K562 (cell line): ENCODE measurements around the gene TMEM120A. TPM values are rescaled to one million over a fixed set of nuclear protein-coding genes. Genes with fewer than 3 reads are reported as not detected.

Experiments
- BCOR ChIP-seq: fragments of 450-650 bp; IDR thresholded peaks from 2 replicates; pipeline ENCODE4 v1.6.1; 2016
- DPF2 ChIP-seq: fragments of 450-650 bp; IDR thresholded peaks from 2 replicates; pipeline ENCODE4 v1.6.1; 2016
- ETV5 ChIP-seq: sonication (generic); formaldehyde crosslinking; IDR thresholded peaks from 2 replicates; pipeline ENCODE4 v1.4.0; 2020; ENCODE audit warnings: low read depth, mild to moderate bottlenecking, missing genetic modification reagents
- FOSL1 ChIP-seq: fragments of 200-800 bp; sonication (Bioruptor generic); conservative IDR thresholded peaks from 2 replicates; pipeline ENCODE4 v1.6.1; 2016; ENCODE audit warnings: missing genetic modification characterization, missing compliant biosample characterization
- JUN ChIP-seq, 2 experiments: sonication (generic) in 1 of 2; formaldehyde crosslinking in 1 of 2; IDR thresholded peaks; 2 replicates each; pipeline versions ENCODE4 v1.6.1 to v1.8.0; 2012 to 2022; ENCODE audit warnings: borderline replicate concordance in 2 of 2, mild to moderate bottlenecking in 2 of 2, improper control_type of control experiment in 1 of 2, low read depth in 1 of 2, low read length in 1 of 2, missing genetic modification reagents in 1 of 2
- JUND ChIP-seq, 2 experiments: IDR thresholded peaks; 2 replicates in 1 of 2; 3 replicates in 1 of 2; pipeline ENCODE4 v1.6.1; 2011; ENCODE audit warnings: borderline replicate concordance in 2 of 2, low read depth in 2 of 2, low read length in 2 of 2, improper control_type of control experiment in 1 of 2, missing biosample characterization in 1 of 2, missing genetic modification characterization in 1 of 2, missing genetic modification reagents in 1 of 2
- NCOA2 ChIP-seq, 2 experiments: fragments of 450-650 bp; IDR thresholded peaks; 2 replicates each; pipeline ENCODE4 v1.6.1; 2018; ENCODE audit warnings: mild to moderate bottlenecking in 2 of 2, moderate library complexity in 1 of 2; ENCODE audit not compliant: partially characterized antibody in 2 of 2
- NFATC3 ChIP-seq: fragments of 450-650 bp; IDR thresholded peaks from 2 replicates; pipeline ENCODE4 v1.6.1; 2017; ENCODE audit warnings: mild to moderate bottlenecking
- PPARD ChIP-seq: fragments of 250-450 bp; sonication (Bioruptor Pico); IDR thresholded peaks from 2 replicates; pipeline ENCODE4 v1.8.0; 2022; ENCODE audit warnings: inconsistent platforms, mild to moderate bottlenecking, moderate library complexity
- TGIF2 ChIP-seq: sonication (generic); formaldehyde crosslinking; IDR thresholded peaks from 2 replicates; pipeline ENCODE4 v1.8.1; 2022; ENCODE audit warnings: mild to moderate bottlenecking, missing genetic modification reagents, moderate library complexity
- ZNF253 ChIP-seq: fragments of 250-450 bp; sonication (Bioruptor Pico); conservative IDR thresholded peaks from 2 replicates; pipeline ENCODE4 v1.6.1; 2021; ENCODE audit warnings: mild to moderate bottlenecking
- ZNF431 ChIP-seq: sonication (generic); formaldehyde crosslinking; IDR thresholded peaks from 2 replicates; pipeline ENCODE4 v1.8.0; 2022; ENCODE audit warnings: mild to moderate bottlenecking, missing genetic modification reagents
- ZNF589 ChIP-seq: fragments of 200-800 bp; sonication (Bioruptor generic); IDR thresholded peaks from 2 replicates; pipeline ENCODE4 v1.6.1; 2016; ENCODE audit warnings: low read depth, missing genetic modification characterization, missing compliant biosample characterization
- ZNF695 ChIP-seq: fragments of 450-650 bp; formaldehyde crosslinking; IDR thresholded peaks from 2 replicates; pipeline ENCODE4 v1.4.0; 2020; ENCODE audit warnings: mild to moderate bottlenecking, moderate library complexity
- polyA plus RNA-seq, 8 experiments: library from polyadenylated mRNA; depleted of rRNA in 4 of 8; stranded (reverse) in 5 of 8; unstranded in 3 of 8; fragments of >200 nt; fragmentation: Nextera tagmentation in 2 of 8; fragmentation: Illumina TruSeq in 1 of 8; extraction: Ambion mirVana in 2 of 8; extraction: Trizol in 1 of 8; gene quantifications; 2 replicates each; pipeline versions ENCODE4 v1.2.1 to v1.2.3, GENCODE V29; 2011 to 2014; ENCODE audit warnings: inconsistent platforms in 1 of 8, missing spikeins in 1 of 8
- total RNA-seq, 7 experiments: library from RNA; depleted of rRNA in 6 of 7; stranded (reverse); fragments of >200 nt in 6 of 7; fragmentation: Illumina TruSeq in 2 of 7; extraction: Trizol in 2 of 7; gene quantifications; 2 replicates each; pipeline versions ENCODE4 v1.2.1 to v1.2.3, GENCODE V29; 2011 to 2021; ENCODE audit warnings: low replicate concordance in 1 of 7
- TF ChIP-seq, protein P1 (sequence below), 2 experiments: fragments of 450-650 bp; IDR thresholded peaks; 2 replicates each; pipeline ENCODE4 v1.6.1; 2016; ENCODE audit warnings: mild to moderate bottlenecking in 2 of 2, borderline replicate concordance in 1 of 2, low read depth in 1 of 2, moderate library complexity in 1 of 2
- TF ChIP-seq, protein P2 (sequence below), 2 experiments: IDR thresholded peaks; 2 replicates each; pipeline ENCODE4 v1.6.1; 2011; ENCODE audit warnings: borderline replicate concordance in 1 of 2, control low read depth in 1 of 2, low read depth in 1 of 2, low read length in 1 of 2, mild to moderate bottlenecking in 1 of 2, mixed read lengths in 1 of 2, moderate library complexity in 1 of 2; ENCODE audit not compliant: insufficient read depth in 1 of 2, insufficient read length in 1 of 2, poor library complexity in 1 of 2, severe bottlenecking in 1 of 2; ENCODE audit errors: extremely low read depth in 1 of 2
- TF ChIP-seq, protein P3 (sequence below): sonication (generic); formaldehyde crosslinking; IDR thresholded peaks from 2 replicates; pipeline ENCODE4 v1.5.0; 2020; ENCODE audit warnings: missing genetic modification reagents

TMEM120A gene
- total and polyA plus RNA-seq, 9 of the 15 experiments (the other 6 are each of a cell fraction or from before 2014, with no cell fraction given) = 2.3 to 90.2 (median 22.9) TPM

DNA sequence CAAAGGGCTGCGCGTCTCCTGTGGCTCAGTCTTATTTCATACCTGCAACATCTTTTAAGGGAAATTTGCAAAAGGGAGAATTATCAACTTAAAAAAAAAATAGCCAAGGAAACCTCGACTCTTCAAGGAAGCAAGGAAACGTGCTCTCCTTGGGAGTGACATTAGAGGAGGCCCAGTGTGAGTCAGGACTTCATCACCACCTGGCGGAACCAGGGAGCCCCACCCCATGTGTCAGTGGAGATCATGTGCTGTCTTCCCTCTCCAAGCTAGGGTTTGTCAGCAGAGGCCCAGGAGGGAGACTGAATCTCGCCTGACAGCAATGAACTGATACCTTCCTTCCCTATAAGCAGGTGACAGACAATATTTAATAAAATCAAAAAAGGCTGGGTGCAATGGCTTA lies 50.5 kb downstream of the TMEM120A start (continued):
- TF ChIP-seq, protein P1, sequence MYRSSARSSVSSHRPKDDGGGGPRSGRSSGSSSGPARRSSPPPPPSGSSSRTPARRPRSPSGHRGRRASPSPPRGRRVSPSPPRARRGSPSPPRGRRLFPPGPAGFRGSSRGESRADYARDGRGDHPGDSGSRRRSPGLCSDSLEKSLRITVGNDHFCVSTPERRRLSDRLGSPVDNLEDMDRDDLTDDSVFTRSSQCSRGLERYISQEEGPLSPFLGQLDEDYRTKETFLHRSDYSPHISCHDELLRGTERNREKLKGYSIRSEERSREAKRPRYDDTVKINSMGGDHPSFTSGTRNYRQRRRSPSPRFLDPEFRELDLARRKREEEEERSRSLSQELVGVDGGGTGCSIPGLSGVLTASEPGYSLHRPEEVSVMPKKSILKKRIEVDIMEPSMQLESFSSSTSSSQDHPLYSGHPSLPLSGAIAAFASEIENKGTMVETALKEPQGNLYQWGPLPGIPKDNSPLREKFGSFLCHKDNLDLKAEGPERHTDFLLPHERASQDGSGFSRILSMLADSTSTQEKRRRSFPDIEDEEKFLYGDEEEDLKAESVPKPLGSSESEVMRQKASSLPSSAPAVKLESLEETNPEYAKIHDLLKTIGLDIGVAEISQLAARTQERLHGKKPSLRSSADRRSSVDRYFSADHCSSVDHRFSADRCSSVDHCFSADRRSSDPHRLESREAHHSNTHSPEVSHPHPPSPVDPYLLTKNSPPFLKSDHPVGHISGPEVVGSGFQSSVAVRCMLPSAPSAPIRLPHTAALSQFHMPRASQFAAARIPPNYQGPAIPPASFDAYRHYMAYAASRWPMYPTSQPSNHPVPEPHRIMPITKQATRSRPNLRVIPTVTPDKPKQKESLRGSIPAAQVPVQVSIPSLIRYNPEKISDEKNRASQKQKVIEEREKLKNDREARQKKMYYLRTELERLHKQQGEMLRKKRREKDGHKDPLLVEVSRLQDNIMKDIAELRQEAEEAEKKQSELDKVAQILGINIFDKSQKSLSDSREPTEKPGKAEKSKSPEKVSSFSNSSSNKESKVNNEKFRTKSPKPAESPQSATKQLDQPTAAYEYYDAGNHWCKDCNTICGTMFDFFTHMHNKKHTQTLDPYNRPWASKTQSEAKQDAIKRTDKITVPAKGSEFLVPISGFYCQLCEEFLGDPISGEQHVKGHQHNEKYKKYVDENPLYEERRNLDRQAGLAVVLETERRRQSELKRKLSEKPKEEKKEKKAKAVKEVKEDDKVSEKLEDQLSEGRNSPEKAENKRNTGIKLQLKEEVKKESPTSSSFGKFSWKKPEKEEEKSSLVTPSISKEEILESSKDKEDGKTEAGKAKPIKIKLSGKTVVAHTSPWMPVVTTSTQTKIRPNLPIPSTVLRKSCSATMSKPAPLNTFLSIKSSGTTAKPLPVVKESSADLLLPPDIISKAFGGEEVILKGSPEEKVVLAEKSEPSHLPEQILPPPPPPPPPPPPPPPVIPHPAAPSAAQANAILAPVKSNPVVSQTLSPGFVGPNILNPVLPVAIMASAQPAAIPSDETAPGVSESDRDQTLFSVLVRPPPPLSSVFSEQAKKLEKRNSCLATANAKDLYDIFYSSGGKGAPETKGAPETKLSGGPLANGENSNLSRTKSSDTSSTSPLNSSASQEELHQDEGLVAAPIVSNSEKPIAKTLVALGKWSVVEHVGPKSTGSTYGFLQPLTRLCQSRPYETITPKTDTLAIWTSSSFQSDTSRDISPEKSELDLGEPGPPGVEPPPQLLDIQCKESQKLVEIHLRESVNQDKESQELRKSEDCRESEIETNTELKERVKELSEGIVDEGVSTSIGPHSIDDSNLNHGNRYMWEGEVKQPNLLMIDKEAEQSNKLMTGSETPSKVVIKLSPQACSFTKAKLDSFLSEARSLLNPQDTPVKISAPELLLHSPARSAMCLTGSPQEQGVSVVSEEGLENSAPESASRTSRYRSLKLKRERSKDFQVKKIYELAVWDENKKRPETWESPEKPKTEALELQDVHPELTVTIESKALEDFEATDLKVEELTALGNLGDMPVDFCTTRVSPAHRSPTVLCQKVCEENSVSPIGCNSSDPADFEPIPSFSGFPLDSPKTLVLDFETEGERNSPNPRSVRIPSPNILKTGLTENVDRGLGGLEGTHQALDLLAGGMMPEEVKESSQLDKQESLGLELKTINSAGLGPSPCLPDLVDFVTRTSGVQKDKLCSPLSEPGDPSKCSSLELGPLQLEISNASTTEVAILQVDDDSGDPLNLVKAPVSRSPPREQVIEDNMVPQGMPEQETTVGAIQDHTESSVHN (IDR thresholded peaks at IDR 0.05; ENCODE audit: borderline replicate concordance in 1 of 2, low read depth in 1 of 2) = peak in 1 of 2 experiments; percentile 35; a peak in 1 of 4 replicates
- TF ChIP-seq JUND (IDR thresholded peaks at IDR 0.05; ENCODE audit: borderline replicate concordance, low read depth, low read length) (peak; percentile 44; the same call in 1 of the 2 replicates), JUND (tag; IDR thresholded peaks at IDR 0.05; ENCODE audit: borderline replicate concordance, low read depth, low read length) (no peak), ZNF589 (CRISPR knock-in tag) (no peak), BCOR (no peak), ZNF695 (no peak), ZNF431 (CRISPR knock-in tag) (no peak), NCOA2 (IDR thresholded peaks at IDR 0.05; ENCODE audit: partially characterized antibody in 2 of 2) (no peak), JUN (IDR thresholded peaks at IDR 0.05; ENCODE audit: borderline replicate concordance, low read depth, low read length) (peak; percentile 68; the same call in 1 of the 2 replicates), JUN (CRISPR knock-in tag; IDR thresholded peaks at IDR 0.05; ENCODE audit: borderline replicate concordance) (no peak), TGIF2 (no peak), ZNF253 (CRISPR knock-in tag) (no peak), FOSL1 (peak; percentile 88), ETV5 (CRISPR knock-in tag) (no peak), NFATC3 (no peak), DPF2 (peak; percentile 28; the same call in 1 of the 2 replicates), PPARD (CRISPR knock-in tag) (no peak)
- TF ChIP-seq, protein P2, sequence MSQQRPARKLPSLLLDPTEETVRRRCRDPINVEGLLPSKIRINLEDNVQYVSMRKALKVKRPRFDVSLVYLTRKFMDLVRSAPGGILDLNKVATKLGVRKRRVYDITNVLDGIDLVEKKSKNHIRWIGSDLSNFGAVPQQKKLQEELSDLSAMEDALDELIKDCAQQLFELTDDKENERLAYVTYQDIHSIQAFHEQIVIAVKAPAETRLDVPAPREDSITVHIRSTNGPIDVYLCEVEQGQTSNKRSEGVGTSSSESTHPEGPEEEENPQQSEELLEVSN (IDR thresholded peaks at IDR 0.05; ENCODE audit: borderline replicate concordance in 1 of 2, extremely low read depth in 1 of 2, insufficient read depth in 1 of 2, insufficient read length in 1 of 2, low read depth in 1 of 2, low read length in 1 of 2, poor library complexity in 1 of 2, severe bottlenecking in 1 of 2) = peak in 1 of 2 experiments; percentile 43
- TF ChIP-seq, protein P3, sequence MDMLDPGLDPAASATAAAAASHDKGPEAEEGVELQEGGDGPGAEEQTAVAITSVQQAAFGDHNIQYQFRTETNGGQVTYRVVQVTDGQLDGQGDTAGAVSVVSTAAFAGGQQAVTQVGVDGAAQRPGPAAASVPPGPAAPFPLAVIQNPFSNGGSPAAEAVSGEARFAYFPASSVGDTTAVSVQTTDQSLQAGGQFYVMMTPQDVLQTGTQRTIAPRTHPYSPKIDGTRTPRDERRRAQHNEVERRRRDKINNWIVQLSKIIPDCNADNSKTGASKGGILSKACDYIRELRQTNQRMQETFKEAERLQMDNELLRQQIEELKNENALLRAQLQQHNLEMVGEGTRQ (CRISPR knock-in tag) = peak; percentile 18; the same call in 1 of the 2 replicates
